Heart left ventricle (tissue), 16 donors: ENCODE data around the gene NCAM1. TPM values are rescaled to one million over a fixed set of nuclear protein-coding genes. Genes with fewer than 3 reads are reported as not detected.

ENCODE experiments used
- ATAC-seq, 4 donors: fragments of 200-7000 bp; cut with Tn5 transposase; one replicate each; pipeline ENCODE4 v1.9.1; 2020 to 2022; ENCODE audit warnings: moderate library complexity in 4 of 4, mild to moderate bottlenecking in 3 of 4, moderate number of reproducible peaks in 1 of 4
- DNase-seq, 5 donors: peaks; one replicate each; pipeline ENCODE4 v3.0.0-alpha.2; 2020
- H3K27ac ChIP-seq, 12 donors: fragments of 200-600 bp; sonication (generic) in 4 of 12; one replicate each; pipeline versions ENCODE4 v1.5.0 to v1.8.0; 2016 to 2022; ENCODE audit warnings: mild to moderate bottlenecking in 2 of 12
- H3K27me3 ChIP-seq, 9 donors: fragments of 200-600 bp; sonication (generic) in 2 of 9; one replicate each; pipeline versions ENCODE4 v1.5.1 to v1.8.0; 2016 to 2022; ENCODE audit warnings: mild to moderate bottlenecking in 3 of 9
- H3K36me3 ChIP-seq, 9 donors: fragments of 200-600 bp; sonication (generic) in 2 of 9; one replicate each; pipeline versions ENCODE4 v1.5.0 to v1.8.0; 2018 to 2022; ENCODE audit warnings: mild to moderate bottlenecking in 2 of 9
- H3K4me1 ChIP-seq, 12 donors: fragments of 200-600 bp; sonication (generic) in 4 of 12; one replicate each; pipeline versions ENCODE4 v1.5.0 to v1.8.0; 2016 to 2022; ENCODE audit warnings: mild to moderate bottlenecking in 3 of 12
- H3K4me3 ChIP-seq, 12 donors: fragments of 200-600 bp; sonication (generic) in 4 of 12; one replicate each; pipeline versions ENCODE4 v1.5.0 to v1.8.0; 2017 to 2022; ENCODE audit warnings: mild to moderate bottlenecking in 9 of 12, moderate library complexity in 4 of 12
- H3K9me3 ChIP-seq, 12 donors: fragments of 200-600 bp; sonication (generic) in 4 of 12; one replicate each; pipeline versions ENCODE4 v1.5.0 to v1.8.0; 2016 to 2022; ENCODE audit warnings: mild to moderate bottlenecking in 1 of 12
- CTCF ChIP-seq, 12 donors: fragments of 200-600 bp; sonication (generic) in 4 of 12; IDR thresholded peaks; one replicate each; pipeline versions ENCODE4 v1.5.0 to v1.8.0; 2018 to 2022; ENCODE audit warnings: antibody characterized with exemption in 12 of 12, mild to moderate bottlenecking in 5 of 12
- POLR2A ChIP-seq, 2 donors: fragments of 450-650 bp; IDR thresholded peaks; one replicate each; pipeline ENCODE4 v1.6.1; 2017; ENCODE audit warnings: antibody characterized with exemption in 2 of 2, mild to moderate bottlenecking in 2 of 2, moderate library complexity in 2 of 2
- WGBS, 4 donors: extraction: QIAGEN DNeasy Blood & Tissue Kit in 2 of 4; methylation state at CpG; one replicate each; pipeline versions ENCODE4 v1.1.5 to v1.1.7; 2013 to 2018; 5-methylcytosine and 5-hydroxymethylcytosine counted together
- intact Hi-C, 10 donors: fragments of 100-400 bp; cut with DNase I; formaldehyde crosslinking; loops; one replicate each; pipeline versions ENCODE4 v1.11.1 to v1.14.2; 2022
- polyA plus RNA-seq, 2 donors: library from polyadenylated mRNA; stranded (reverse); fragments of 200-250 nt; gene quantifications; one replicate each; pipeline ENCODE4 v1.2.3, GENCODE V29; 2013
- total RNA-seq, 9 donors: library from RNA; depleted of rRNA in 2 of 9; stranded (reverse); fragments of >200 nt in 2 of 9; fragmentation: NEBNext Ultra II Directional in 3 of 9; extraction: Animal tissue kit (Norgen Biotek cat#: 25700) in 3 of 9; gene quantifications; one replicate each; pipeline versions ENCODE4 v1.1.0 to v1.2.4, GENCODE V29; 2016 to 2023
- donor health status: ischemic (EF 13 %, LVEDD 7.1; RV severe dilation, severe dysfunction).
- donor health status: healthy with polysubstance abuse.
- donor health status: DM: no; HTN: yes; CAD: no.
- donor health status: DM: no; HTN: no; CAD: no.
- donor health status: ischemic (EF 25% LVEDD 6.9; RV normal size, moderate dysfunction).
- donor health status: ischemic (EF 25% LVEDD 5.7; RV mildly dilated, moderate dysfunction).
- donor health status: healthy.
- donor health status: DM: yes; HTN: yes; CAD: no.
- donor health status: ischemic (EF 35%, LVEDD 5.7; RV mildly dilated, moderate dysfunction).
- donor health status: nonischemic (EF 11% LVEDD 7.7; RV severe dilation, severe dysfunction).
- donor health status: DM: yes; HTN: yes; CAD: no.
- donor health status: PGD.
- donor health status: ischemic (EF 29% LVEDD 5.4; RV normal size, mild dysfunction).
- donor health status: nonischemic (EF 23%, LVEDD 6.1; RV moderate dilation, normal function).

NCAM1 gene
- total and polyA plus RNA-seq, 11 donors, result 78.0 to 753 (median 389) TPM

GRCh38 chr11:113269096-113269495 lies 307.9 kb downstream of the NCAM1 start:
- no peak for DNase-seq
- WGBS, 4 donors, result 92 to 100% (median 96%) methylated on average over 2 of the region's 2 CpGs
- ATAC-seq, result no peak
- TF ChIP-seq CTCF (IDR thresholded peaks at IDR 0.05), result no peak
- TF ChIP-seq POLR2A (IDR thresholded peaks at IDR 0.05), result no peak
- Histone ChIP-seq H3K27me3 (no peaks in the 10 kb centered on the region), H3K4me1 (peaks cover 0 to 20% (median 0%) of the 10 kb centered on the region in 12 donors), H3K9me3 (no peaks in the 10 kb centered on the region), H3K36me3 (peaks cover 0 to 5% (median 0%) of the 10 kb centered on the region in 9 donors), H3K4me3 (no peak overlapping the region), H3K27ac (no peak overlapping the region)
- intact Hi-C loops, result loop anchor here in 4 of 10 donors (10.0 kb wide), 3 partner anchors 304 to 474 kb away; partner anchors contain the start of gene NCAM1 (in 3 of the 4)

DNA sequence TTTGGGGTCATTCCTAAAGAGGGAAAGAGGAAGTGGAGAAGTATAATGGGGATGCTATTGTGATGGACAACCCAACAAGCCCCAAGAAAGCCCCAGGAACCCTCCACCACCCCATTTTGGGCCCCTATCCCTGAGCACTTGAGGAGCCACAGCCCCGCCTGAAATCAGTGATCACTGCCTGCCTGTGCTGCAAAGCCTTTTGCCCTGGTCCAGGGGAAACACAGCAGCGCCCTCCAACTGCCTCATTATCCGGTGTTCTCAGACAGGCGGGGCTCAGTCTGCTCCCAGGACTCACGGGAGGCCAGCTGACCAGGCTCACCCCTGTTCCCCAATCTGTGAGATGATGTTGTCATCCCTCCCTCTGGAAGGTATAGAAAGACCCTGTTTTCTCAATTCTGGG lies 308.4 kb downstream of the NCAM1 start:
- Histone ChIP-seq H3K27me3 (no peaks in the 10 kb centered on the region), H3K36me3 (peaks cover 0 to 5% (median 0%) of the 10 kb centered on the region in 9 donors), H3K4me1 (peaks cover 0 to 14% (median 0%) of the 10 kb centered on the region in 12 donors), H3K4me3 (no peak overlapping the region), H3K27ac (no peak overlapping the region), H3K9me3 (no peaks in the 10 kb centered on the region)
- TF ChIP-seq POLR2A (IDR thresholded peaks at IDR 0.05) (no peak), CTCF (IDR thresholded peaks at IDR 0.05) (no peak)
- intact Hi-C loops, result loop anchor here in 6 of 10 donors (10.0 kb wide), 3 partner anchors 305 to 475 kb away; partner anchors contain the start of gene NCAM1 (in 5 of the 6)
- 88 to 95% (median 90%) methylated on average over 5 of the region's 5 CpGs for WGBS, 4 donors
- DNase-seq (no peak), ATAC-seq (no peak)

DNA sequence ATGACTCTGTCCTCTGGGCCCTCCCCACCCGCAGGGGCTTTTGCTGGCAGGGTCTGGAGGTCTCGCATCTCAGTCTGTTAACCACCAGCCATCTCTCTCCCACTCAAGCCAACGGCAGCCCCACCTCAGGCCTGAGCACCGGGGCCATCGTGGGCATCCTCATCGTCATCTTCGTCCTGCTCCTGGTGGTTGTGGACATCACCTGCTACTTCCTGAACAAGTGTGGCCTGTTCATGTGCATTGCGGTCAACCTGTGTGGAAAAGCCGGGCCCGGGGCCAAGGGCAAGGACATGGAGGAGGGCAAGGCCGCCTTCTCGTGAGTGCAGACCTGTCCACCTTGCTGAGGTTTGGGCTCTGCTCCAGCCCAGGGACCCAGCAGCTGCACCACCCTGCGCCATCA lies 308.9 kb downstream of the NCAM1 start:
- DNase-seq, result no peak
- TF ChIP-seq CTCF (IDR thresholded peaks at IDR 0.05) (no peak), POLR2A (IDR thresholded peaks at IDR 0.05) (no peak)
- 94 to 97% (median 95%) methylated on average over 13 of the region's 13 CpGs for WGBS, 4 donors
- H3K4me3 ChIP-seq, result no peak overlapping the region
- no peaks in the 10 kb centered on the region for H3K27me3 ChIP-seq
- peaks cover 0 to 12% (median 0%) of the 10 kb centered on the region in 12 donors for H3K4me1 ChIP-seq
- intact Hi-C loops, result loop anchor here in 2 of 10 donors (10.0 kb wide), 1 partner anchor 305 kb away; the partner anchor contains the start of gene NCAM1 (in 2 of the 2)
- H3K36me3 ChIP-seq, result peaks cover 0 to 5% (median 0%) of the 10 kb centered on the region in 9 donors
- H3K27ac ChIP-seq, result no peak overlapping the region
- H3K9me3 ChIP-seq, result no peaks in the 10 kb centered on the region
- ATAC-seq, result no peak

DNA sequence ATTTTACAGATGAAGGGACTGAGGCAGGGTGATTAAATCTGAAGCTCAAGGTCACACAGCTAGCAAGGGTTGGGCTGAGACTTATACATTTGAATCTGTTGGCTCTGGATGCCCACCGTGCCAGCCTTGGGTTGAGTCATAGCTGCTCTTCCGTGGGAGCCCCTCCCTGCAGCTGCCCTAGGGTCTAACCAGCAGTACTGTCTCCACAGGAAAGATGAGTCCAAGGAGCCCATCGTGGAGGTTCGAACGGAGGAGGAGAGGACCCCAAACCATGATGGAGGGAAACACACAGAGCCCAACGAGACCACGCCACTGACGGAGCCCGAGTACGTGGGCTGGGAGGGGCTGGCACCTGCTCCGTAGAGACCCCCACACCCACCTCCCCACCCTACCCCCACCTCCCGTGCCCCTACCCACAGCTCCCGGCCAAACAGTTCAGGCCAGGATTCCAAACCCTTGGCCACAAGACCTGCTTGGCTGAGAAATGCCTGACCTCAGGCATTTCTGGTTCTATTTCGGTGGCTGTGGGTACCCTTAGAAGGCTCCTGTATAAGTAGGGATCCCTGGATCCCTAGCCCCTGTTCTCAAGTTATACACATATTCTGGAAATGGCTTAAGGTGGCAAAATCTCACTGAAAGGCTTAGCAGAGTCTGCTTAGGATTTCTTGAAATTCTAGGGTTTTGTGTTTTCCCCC lies 310.5 kb downstream of the NCAM1 start:
- TF ChIP-seq POLR2A (IDR thresholded peaks at IDR 0.05) (no peak), CTCF (IDR thresholded peaks at IDR 0.05) (no peak)
- Histone ChIP-seq H3K27ac (no peak overlapping the region), H3K9me3 (no peaks in the 10 kb centered on the region), H3K4me3 (no peak overlapping the region), H3K36me3 (peaks cover 0 to 13% (median 0%) of the 10 kb centered on the region in 9 donors), H3K4me1 (no peaks in the 10 kb centered on the region), H3K27me3 (no peaks in the 10 kb centered on the region)
- 85 to 94% (median 92%) methylated on average over 13 to 14 of the region's 14 CpGs for WGBS, 4 donors
- DNase-seq (no peak), ATAC-seq (no peak)
- intact Hi-C loops, result loop anchor here in 2 of 10 donors (10.0 kb wide), 1 partner anchor 307 kb away; the partner anchor contains the start of gene NCAM1 (in 2 of the 2)
